Heart left ventricle (tissue), 16 donors: ENCODE measurements around the gene TEX50. TPM values are rescaled to one million over a fixed set of nuclear protein-coding genes. Genes with fewer than 3 reads are reported as not detected.
"Not testable (repeated sequence)": the region's sequence is repeated elsewhere in the genome, so short reads cannot be mapped to it uniquely, and the experiment has no call there.

Experiments used
- ATAC-seq, 4 donors: fragments of 200-7000 bp; cut with Tn5 transposase; one replicate each; pipeline ENCODE4 v1.9.1; 2020 to 2022; ENCODE audit warnings: moderate library complexity in 4 of 4, mild to moderate bottlenecking in 3 of 4, moderate number of reproducible peaks in 1 of 4
- DNase-seq, 5 donors: peaks; one replicate each; pipeline ENCODE4 v3.0.0-alpha.2; 2020
- H3K27ac ChIP-seq, 12 donors: fragments of 200-600 bp; sonication (generic) in 4 of 12; one replicate each; pipeline versions ENCODE4 v1.5.0 to v1.8.0; 2016 to 2022; ENCODE audit warnings: mild to moderate bottlenecking in 2 of 12
- H3K27me3 ChIP-seq, 9 donors: fragments of 200-600 bp; sonication (generic) in 2 of 9; one replicate each; pipeline versions ENCODE4 v1.5.1 to v1.8.0; 2016 to 2022; ENCODE audit warnings: mild to moderate bottlenecking in 3 of 9
- H3K36me3 ChIP-seq, 9 donors: fragments of 200-600 bp; sonication (generic) in 2 of 9; one replicate each; pipeline versions ENCODE4 v1.5.0 to v1.8.0; 2018 to 2022; ENCODE audit warnings: mild to moderate bottlenecking in 2 of 9
- H3K4me1 ChIP-seq, 12 donors: fragments of 200-600 bp; sonication (generic) in 4 of 12; one replicate each; pipeline versions ENCODE4 v1.5.0 to v1.8.0; 2016 to 2022; ENCODE audit warnings: mild to moderate bottlenecking in 3 of 12
- H3K4me3 ChIP-seq, 12 donors: fragments of 200-600 bp; sonication (generic) in 4 of 12; one replicate each; pipeline versions ENCODE4 v1.5.0 to v1.8.0; 2017 to 2022; ENCODE audit warnings: mild to moderate bottlenecking in 9 of 12, moderate library complexity in 4 of 12
- H3K9me3 ChIP-seq, 12 donors: fragments of 200-600 bp; sonication (generic) in 4 of 12; one replicate each; pipeline versions ENCODE4 v1.5.0 to v1.8.0; 2016 to 2022; ENCODE audit warnings: mild to moderate bottlenecking in 1 of 12
- CTCF ChIP-seq, 12 donors: fragments of 200-600 bp; sonication (generic) in 4 of 12; IDR thresholded peaks; one replicate each; pipeline versions ENCODE4 v1.5.0 to v1.8.0; 2018 to 2022; ENCODE audit warnings: antibody characterized with exemption in 12 of 12, mild to moderate bottlenecking in 5 of 12
- POLR2A ChIP-seq, 2 donors: fragments of 450-650 bp; IDR thresholded peaks; one replicate each; pipeline ENCODE4 v1.6.1; 2017; ENCODE audit warnings: antibody characterized with exemption in 2 of 2, mild to moderate bottlenecking in 2 of 2, moderate library complexity in 2 of 2
- WGBS, 4 donors: extraction: QIAGEN DNeasy Blood & Tissue Kit in 2 of 4; methylation state at CpG; one replicate each; pipeline versions ENCODE4 v1.1.5 to v1.1.7; 2013 to 2018; 5-methylcytosine and 5-hydroxymethylcytosine counted together
- intact Hi-C, 10 donors: fragments of 100-400 bp; cut with DNase I; formaldehyde crosslinking; loops; one replicate each; pipeline versions ENCODE4 v1.11.1 to v1.14.2; 2022
- polyA plus RNA-seq, 2 donors: library from polyadenylated mRNA; stranded (reverse); fragments of 200-250 nt; gene quantifications; one replicate each; pipeline ENCODE4 v1.2.3, GENCODE V29; 2013
- total RNA-seq, 9 donors: library from RNA; depleted of rRNA in 2 of 9; stranded (reverse); fragments of >200 nt in 2 of 9; fragmentation: NEBNext Ultra II Directional in 3 of 9; extraction: Animal tissue kit (Norgen Biotek cat#: 25700) in 3 of 9; gene quantifications; one replicate each; pipeline versions ENCODE4 v1.1.0 to v1.2.4, GENCODE V29; 2016 to 2023
- donor health status: ischemic (EF 13 %, LVEDD 7.1; RV severe dilation, severe dysfunction).
- donor health status: healthy with polysubstance abuse.
- donor health status: DM: no; HTN: yes; CAD: no.
- donor health status: DM: no; HTN: no; CAD: no.
- donor health status: ischemic (EF 25% LVEDD 6.9; RV normal size, moderate dysfunction).
- donor health status: ischemic (EF 25% LVEDD 5.7; RV mildly dilated, moderate dysfunction).
- donor health status: healthy.
- donor health status: DM: yes; HTN: yes; CAD: no.
- donor health status: ischemic (EF 35%, LVEDD 5.7; RV mildly dilated, moderate dysfunction).
- donor health status: nonischemic (EF 11% LVEDD 7.7; RV severe dilation, severe dysfunction).
- donor health status: DM: yes; HTN: yes; CAD: no.
- donor health status: PGD.
- donor health status: ischemic (EF 29% LVEDD 5.4; RV normal size, mild dysfunction).
- donor health status: nonischemic (EF 23%, LVEDD 6.1; RV moderate dilation, normal function).

Gene TEX50
- total and polyA plus RNA-seq, 11 donors: not detected

- no peak for ATAC-seq
- 86 to 96% (median 91%) methylated on average over 4 of the region's 4 CpGs for WGBS, 4 donors
- intact Hi-C loops: no loop called here
- H3K27ac ChIP-seq: no peak overlapping the region
- H3K9me3 ChIP-seq: peaks cover 0 to 40% (median 15%) of the 10 kb centered on the region in 12 donors
- no peaks in the 10 kb centered on the region for H3K4me1 ChIP-seq
- H3K27me3 ChIP-seq: no peaks in the 10 kb centered on the region
- no peaks in the 10 kb centered on the region for H3K36me3 ChIP-seq
- H3K4me3 ChIP-seq: no peak overlapping the region
- DNase-seq: no peak
- no peak for TF ChIP-seq POLR2A (IDR thresholded peaks at IDR 0.05)
- no peak for TF ChIP-seq CTCF (IDR thresholded peaks at IDR 0.05)
Observed at GRCh38 chr1:173616859-173617258, 18.3 kb upstream of the TEX50 start.

- no peaks in the 10 kb centered on the region for H3K4me1 ChIP-seq
- intact Hi-C loops: no loop called here
- no peak for TF ChIP-seq POLR2A (IDR thresholded peaks at IDR 0.05)
- no peak for TF ChIP-seq CTCF (IDR thresholded peaks at IDR 0.05)
- H3K36me3 ChIP-seq: no peaks in the 10 kb centered on the region
- H3K9me3 ChIP-seq: peaks cover 0 to 13% (median 0%) of the 10 kb centered on the region in 12 donors
- no peak overlapping the region for H3K4me3 ChIP-seq
- H3K27me3 ChIP-seq: no peaks in the 10 kb centered on the region
- DNase-seq (no peak), ATAC-seq (no peak)
- H3K27ac ChIP-seq: no peak overlapping the region
Observed at GRCh38 chr1:173627269-173627668, 7.9 kb upstream of the TEX50 start.

- no peaks in the 10 kb centered on the region for H3K36me3 ChIP-seq
- peaks cover 0 to 8% (median 0%) of the 10 kb centered on the region in 12 donors for H3K9me3 ChIP-seq
- H3K27ac ChIP-seq: no peak overlapping the region
- H3K4me1 ChIP-seq: no peaks in the 10 kb centered on the region
- no peak for DNase-seq
- H3K27me3 ChIP-seq: no peaks in the 10 kb centered on the region
- no peak overlapping the region for H3K4me3 ChIP-seq
- TF ChIP-seq CTCF (IDR thresholded peaks at IDR 0.05) (no peak), POLR2A (IDR thresholded peaks at IDR 0.05) (no peak)
- WGBS, 4 donors: 80 to 87% (median 82%) methylated on average over 3 of the region's 3 CpGs
- ATAC-seq: no peak
- intact Hi-C loops: no loop called here
Observed at GRCh38 chr1:173628888-173629287, 6.2 kb upstream of the TEX50 start.

GRCh38 chr1:173637236-173638042 lies 2.3 kb downstream of the TEX50 start:
- H3K9me3 ChIP-seq: peaks cover 0 to 14% (median 0%) of the 10 kb centered on the region in 12 donors
- H3K27ac ChIP-seq, H3K36me3 ChIP-seq, H3K4me3 ChIP-seq, ATAC-seq, intact Hi-C loops, H3K4me1 ChIP-seq, DNase-seq, H3K27me3 ChIP-seq: not testable (repeated sequence)
- 90 to 94% (median 92%) methylated on average over 6 of the region's 6 CpGs for WGBS, 4 donors
